ENCODE results near the gene INPP4B. TPM values are rescaled to one million over a fixed set of nuclear protein-coding genes. Genes with fewer than 3 reads are reported as not detected.

The INPP4B gene
- total and polyA plus RNA-seq, 2 of the 4 experiments (the other 2 are of a cell fraction) = 1.8 to 14.0 TPM

DNA sequence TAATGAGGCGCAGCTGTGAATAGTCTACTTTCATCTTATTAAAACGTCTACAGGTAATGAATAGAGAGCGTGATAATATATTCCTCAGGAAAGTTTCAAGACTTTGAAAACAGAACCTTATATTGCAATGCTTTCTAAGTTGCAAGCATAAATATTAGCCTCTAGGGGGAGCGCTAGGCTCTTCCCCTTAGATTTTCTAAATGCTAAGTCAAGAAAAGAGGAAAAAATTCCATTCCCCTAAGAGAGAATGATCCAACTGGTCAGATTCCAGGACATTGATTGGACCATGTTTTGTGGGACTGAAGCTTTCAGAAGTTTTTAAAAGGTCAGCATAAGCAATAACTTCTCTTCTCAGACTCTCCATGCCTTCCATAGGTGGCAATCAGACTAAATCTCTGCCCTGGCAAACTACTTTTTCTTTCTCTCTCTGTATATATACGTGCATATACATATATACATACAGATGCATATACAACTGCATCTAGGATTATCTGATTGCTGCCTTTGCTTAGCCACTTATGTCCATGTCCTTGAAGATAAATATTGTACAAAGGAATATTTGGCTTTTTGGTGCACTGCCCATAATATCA lies 492.9 kb downstream of the INPP4B start:
- POLR2A ChIA-PET (ENCODE audit: unreplicated experiment) = no interaction called here

More for the DNA sequence above, 492.9 kb downstream of the INPP4B start:
- no peaks in the 10 kb centered on the region for H3K36me3 ChIP-seq (ENCODE audit: control insufficient read depth, insufficient read depth, low read length)
- dilution Hi-C loops (cut with HindIII; ENCODE audit: low sequenced_read_pairs, unreplicated experiment) = no loop called here
- no peak overlapping the region; a peak in 1 of 4 replicates for H4K8ac ChIP-seq (ENCODE audit: low read depth in 2 of 2, low read length in 2 of 2)
- H3K9me3 ChIP-seq (ENCODE audit: control insufficient read depth, insufficient read depth, low read length) = no peaks in the 10 kb centered on the region
- H2BK5ac ChIP-seq (ENCODE audit: low read depth, low read length, poor library complexity, severe bottlenecking) = no peak overlapping the region
- H2BK15ac ChIP-seq (ENCODE audit: low read depth, low read length) = no peak overlapping the region
- H4K91ac ChIP-seq (ENCODE audit: insufficient read depth, low read depth, low read length) = no peak overlapping the region
- H4K20me1 ChIP-seq (ENCODE audit: insufficient read depth, low read length) = no peaks in the 10 kb centered on the region
- H3K4me3 ChIP-seq (ENCODE audit: insufficient read depth, low read depth, low read length) = no peak overlapping the region
- in situ Hi-C loops (cut with MboI; ENCODE audit: low sequenced_read_pairs) = loop anchor here (10.0 kb wide), 3 partner anchors 218 to 492 kb away; partner anchors contain the start of gene INPP4B
- H3K18ac ChIP-seq (ENCODE audit: low read depth, low read length) = peak overlapping the region; percentile 61; the same call in 1 of the 2 replicates
- H3K27me3 ChIP-seq (ENCODE audit: control insufficient read depth, insufficient read depth, low read length) = no peaks in the 10 kb centered on the region
- H2AK9ac ChIP-seq (replicated peaks; ENCODE audit: low read depth, low read length, poor library complexity) = no peak overlapping the region
- intact Hi-C loops (cut with micrococcal nuclease) = loop anchor here (1.0 to 10.0 kb wide), 9 partner anchors 214 to 1198 kb away; partner anchors contain the start of gene IL15
- CTCF ChIA-PET = interaction anchor here (0.6 to 2.4 kb wide), 7 partner anchors 12 to 493 kb away, joined by 3 to 8 read pairs (median 3); partner anchors contain the start of gene INPP4B
- no peak overlapping the region for H2BK120ac ChIP-seq (ENCODE audit: low read depth, low read length)
- no peak overlapping the region for H3K23ac ChIP-seq (ENCODE audit: low read depth, low read length)
- WGBS, 2 experiments (ENCODE audit: extremely low coverage in 2 of 2, insufficient read length in 1 of 2) = no CpG with 5 or more reads among the region's 5 CpGs
- H3K27ac ChIP-seq (ENCODE audit: insufficient read depth, low read length) = 0 out of 2 replicates have a peak overlapping the region, but pooled peaks have one; percentile 15
- no peak overlapping the region for H2AFZ ChIP-seq (replicated peaks; ENCODE audit: low read length, poor library complexity)
- TF ChIP-seq CTCF (conservative IDR thresholded peaks at IDR 0.05; ENCODE audit: low read depth, low read length) (peak; percentile 87), SMC3 (IDR thresholded peaks at IDR 0.05; ENCODE audit: low read depth, low read length) (peak; percentile 77), RAD21 (IDR thresholded peaks at IDR 0.05; ENCODE audit: low read length) (peak; percentile 83), RFX5 (IDR thresholded peaks at IDR 0.05; ENCODE audit: low read depth, low read length) (no peak), CEBPB (IDR thresholded peaks at IDR 0.05; ENCODE audit: low read depth, low read length) (no peak)
- ATAC-seq (ENCODE audit: low read depth) (peak; percentile 74), DNase-seq (peak; percentile 80)
- peaks cover 5% of the 10 kb centered on the region for H3K4me1 ChIP-seq (ENCODE audit: control insufficient read depth, insufficient read depth, low read length)
- no TSS peak for BruUV-seq (replicated peaks)
- no peak overlapping the region for H2AK5ac ChIP-seq (ENCODE audit: low read depth, low read length)
- no peak overlapping the region for H3K4me2 ChIP-seq (ENCODE audit: low read depth, low read length)
- H3K56ac ChIP-seq (ENCODE audit: extremely low read depth, insufficient read depth, low read length) = no peak overlapping the region
- H3K9me1 ChIP-seq (ENCODE audit: insufficient read depth, low read length) = no peaks in the 10 kb centered on the region
- H2BK20ac ChIP-seq (ENCODE audit: low read depth, low read length) = no peak overlapping the region; the same call in 1 of the 2 replicates
- peaks cover 0 to 3% of the 10 kb centered on the region in 2 experiments; a peak in 1 of 4 replicates for H3K79me1 ChIP-seq (ENCODE audit: low read depth in 1 of 2, low read length in 2 of 2)
- H3K14ac ChIP-seq (replicated peaks; ENCODE audit: low read depth, low read length) = no peak overlapping the region
- H3K9ac ChIP-seq (ENCODE audit: low read depth, low read length) = no peak overlapping the region
- H4K5ac ChIP-seq (ENCODE audit: low read depth, low read length) = no peak overlapping the region
- no peak overlapping the region for H3K4ac ChIP-seq (ENCODE audit: low read depth, low read length)
